NCI-H748 treated with DMSO at 0.1 percent for 48 hours (cell line): ENCODE measurements around the gene CDK14.

ENCODE experiments used
- DNase-seq: peaks from one replicate; lab custom pipeline; 2025; lab: John Stamatoyannopoulos, UW

CDK14 gene

DNA sequence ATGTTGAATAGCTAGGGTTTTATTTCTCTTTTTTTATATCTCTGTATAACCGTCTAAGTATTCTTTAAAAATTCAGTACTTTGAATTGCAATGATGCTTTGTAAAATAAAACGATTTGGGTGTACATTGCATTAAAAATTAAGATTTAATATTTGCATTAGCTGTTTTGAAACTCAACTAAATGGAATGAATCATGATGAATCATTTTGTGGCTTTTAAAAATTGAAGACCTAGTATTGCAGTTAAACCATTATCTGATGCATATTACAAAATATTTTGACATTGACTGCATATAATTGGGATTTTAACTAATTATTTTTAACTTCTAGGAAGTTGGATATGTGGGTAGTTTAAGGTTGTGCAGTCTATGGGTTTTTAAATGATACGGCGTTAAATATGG lies 314.0 kb downstream of the CDK14 start:
- no peak for DNase-seq

- DNase-seq: no peak
Measured at GRCh38 chr7:90916319-90916718, 320.2 kb downstream of the CDK14 start.

- no peak for DNase-seq
Measured at GRCh38 chr7:90917539-90917938, 321.4 kb downstream of the CDK14 start.

DNA sequence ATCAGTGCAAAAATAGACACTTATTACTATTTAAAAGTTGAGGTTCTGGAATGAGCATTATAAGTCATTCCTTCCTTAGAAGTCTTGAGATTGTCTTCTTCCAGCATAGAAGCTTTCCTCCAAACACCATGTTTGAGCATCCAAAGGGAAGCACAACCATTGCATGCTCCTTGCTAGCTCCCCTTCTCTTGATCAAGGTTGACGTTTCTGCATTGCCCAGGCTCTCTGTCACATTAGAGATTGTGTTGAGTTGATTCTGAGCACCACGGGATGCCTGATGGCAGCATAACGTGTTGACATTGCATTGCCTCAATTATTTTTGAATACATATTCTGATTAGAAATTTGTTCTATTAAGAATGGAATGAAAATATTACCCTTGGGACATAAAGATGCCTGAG lies 322.2 kb downstream of the CDK14 start:
- no peak for DNase-seq

DNA sequence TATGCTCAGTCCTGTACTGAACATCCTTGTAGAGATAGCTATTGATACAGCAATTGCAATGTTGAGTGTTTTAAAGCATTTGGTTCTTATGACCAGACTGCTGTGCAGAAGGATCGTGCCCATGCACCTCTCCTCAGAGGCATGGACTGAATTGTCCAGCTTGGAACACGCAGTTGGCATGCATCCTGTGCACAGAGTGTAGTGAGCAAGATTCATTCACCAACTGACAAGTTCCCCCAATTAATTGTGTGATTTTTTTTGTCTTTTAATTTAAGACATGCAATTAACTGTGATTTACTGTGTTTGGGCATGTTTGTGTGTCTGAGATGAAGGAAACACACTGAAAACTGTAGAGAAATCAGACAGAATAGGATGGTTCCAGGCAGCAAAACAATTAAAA lies 323.7 kb downstream of the CDK14 start:
- DNase-seq: no peak

GRCh38 chr7:90920336-90920735 lies 324.2 kb downstream of the CDK14 start:
- DNase-seq: no peak

DNA sequence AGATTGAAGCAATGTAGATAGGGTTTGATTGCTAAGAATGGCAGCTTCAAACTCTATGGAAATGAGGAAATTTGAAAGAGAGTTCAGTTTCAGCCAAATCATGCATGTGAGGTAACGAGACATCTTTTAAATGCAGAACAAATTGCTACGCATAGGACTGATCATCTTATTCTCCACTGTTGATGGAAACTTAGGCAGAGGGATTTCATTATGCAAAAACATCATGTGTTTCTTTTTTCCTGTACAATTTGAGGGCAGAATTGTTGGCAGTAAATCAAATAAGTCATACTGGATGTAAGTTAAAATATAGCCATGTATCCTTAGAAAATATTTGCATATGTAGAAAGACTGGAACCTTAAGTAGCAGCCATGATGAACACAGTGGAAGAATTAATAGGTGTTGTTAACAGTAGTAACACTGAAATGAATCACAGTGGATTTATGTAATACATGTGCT lies 327.4 kb downstream of the CDK14 start:
- no peak for DNase-seq

GRCh38 chr7:90928700-90929424 lies 332.7 kb downstream of the CDK14 start:
- peak; percentile 72 for DNase-seq

- DNase-seq: no peak
Measured at GRCh38 chr7:90931986-90932916, 336.1 kb downstream of the CDK14 start.

DNA sequence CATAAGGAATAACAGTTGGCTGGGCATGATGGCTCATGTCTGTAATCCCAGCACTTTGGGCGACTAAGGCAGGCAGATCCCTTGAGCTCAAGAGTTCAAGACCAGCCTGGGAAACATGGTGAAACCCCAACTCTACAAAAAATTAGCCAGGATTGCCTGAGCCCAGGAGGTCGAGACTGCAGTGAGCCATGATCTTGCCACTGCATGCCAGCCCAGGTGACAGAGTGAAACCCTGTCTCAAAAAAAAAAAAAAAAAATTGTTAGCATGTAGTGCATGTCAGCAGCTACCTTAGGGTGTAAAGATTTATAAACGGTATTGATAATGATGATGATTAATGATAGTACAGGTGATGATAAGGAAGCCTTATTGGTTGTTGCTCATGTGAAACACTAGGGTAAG lies 336.9 kb downstream of the CDK14 start:
- DNase-seq: no peak

GRCh38 chr7:90933984-90934383 lies 337.9 kb downstream of the CDK14 start:
- DNase-seq: no peak

DNA sequence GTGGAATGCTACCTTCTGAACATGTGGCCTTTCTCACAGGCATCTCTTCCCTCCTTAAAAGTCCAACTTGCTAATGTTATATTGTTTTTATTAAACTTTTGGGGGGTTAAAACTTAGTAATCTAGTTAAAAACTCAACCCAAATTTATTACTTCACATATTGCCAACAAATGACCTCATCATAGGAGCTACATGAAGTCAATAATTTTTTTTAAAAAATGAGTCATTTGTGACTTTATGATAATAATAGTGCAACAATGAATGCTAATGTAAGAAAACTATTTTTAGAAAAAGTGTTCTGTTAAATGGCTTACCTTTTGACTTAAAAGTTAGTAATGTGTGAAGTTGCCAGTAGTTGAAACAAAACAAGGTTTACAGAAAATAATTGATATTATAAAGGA lies 342.2 kb downstream of the CDK14 start:
- no peak for DNase-seq

DNA sequence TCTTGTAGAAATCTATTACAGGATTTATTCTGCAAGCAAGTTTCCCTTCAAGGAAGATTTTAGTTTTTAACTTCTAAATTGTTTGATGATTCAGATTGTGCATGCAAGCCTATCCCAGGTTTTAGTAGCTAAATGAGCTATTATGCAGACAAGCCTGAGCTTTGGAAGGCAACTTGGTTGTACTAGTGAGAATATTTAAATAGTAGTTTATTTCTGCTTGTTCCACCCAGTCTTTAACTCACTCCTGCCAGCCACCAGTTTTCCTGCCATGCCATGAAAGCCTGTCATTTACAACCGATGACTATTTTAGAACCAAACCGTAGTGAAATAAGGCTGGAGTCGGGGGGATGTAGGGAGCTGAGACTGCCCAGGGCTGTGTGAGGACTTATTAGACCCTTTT lies 343.5 kb downstream of the CDK14 start:
- DNase-seq: no peak

DNA sequence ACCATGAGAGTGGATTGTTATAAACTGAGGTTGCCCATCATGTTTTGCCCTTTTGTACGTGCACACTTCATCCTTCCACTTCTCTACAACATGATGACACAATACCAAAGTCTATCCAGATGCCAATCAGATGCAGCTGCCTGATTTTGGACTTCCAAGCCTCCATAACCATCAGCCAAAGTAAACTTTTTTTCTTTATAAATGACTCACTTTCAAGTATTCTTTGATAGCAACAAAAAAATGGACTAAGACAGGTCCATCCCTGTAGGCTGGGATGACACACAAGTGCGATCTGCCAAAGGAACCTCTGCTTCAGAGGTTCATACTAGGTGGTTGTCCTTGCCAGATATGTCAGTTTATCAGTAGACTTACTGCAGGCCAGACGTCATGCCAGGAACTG lies 347.9 kb downstream of the CDK14 start:
- no peak for DNase-seq

DNA sequence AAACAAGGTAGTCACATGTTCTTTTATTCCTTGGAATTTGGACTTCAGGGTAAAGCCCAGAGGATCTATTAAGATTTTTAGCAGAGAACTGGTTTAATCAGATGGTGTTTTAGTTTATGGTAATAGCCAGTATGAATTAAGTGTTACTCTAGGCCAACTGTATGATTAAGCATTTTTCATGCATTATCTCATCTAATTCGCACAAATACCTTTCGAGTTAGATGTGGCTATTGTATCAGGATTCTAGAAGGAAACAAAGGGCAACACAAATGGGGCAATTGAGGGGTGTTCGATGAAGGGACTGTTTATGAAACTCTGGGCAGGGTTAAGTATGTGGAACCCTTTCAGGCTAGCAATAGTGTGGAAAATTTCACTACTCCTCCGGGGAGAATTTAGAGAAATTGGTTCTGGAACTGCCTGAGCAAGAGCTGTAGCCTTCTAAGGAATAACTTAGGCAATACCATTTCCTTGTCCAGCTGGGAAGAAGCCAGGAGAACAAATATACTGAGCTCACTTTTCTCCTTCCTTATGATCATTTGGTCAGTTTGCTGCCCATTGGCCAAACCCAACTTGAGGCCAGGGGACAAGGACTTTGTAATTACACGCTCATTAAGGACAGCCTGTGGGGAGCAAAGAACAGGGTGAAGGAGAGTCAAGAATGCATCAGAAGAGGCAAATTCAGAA lies 349.1 kb downstream of the CDK14 start:
- DNase-seq: no peak

GRCh38 chr7:90946730-90947501 lies 350.8 kb downstream of the CDK14 start:
- DNase-seq: no peak

DNA sequence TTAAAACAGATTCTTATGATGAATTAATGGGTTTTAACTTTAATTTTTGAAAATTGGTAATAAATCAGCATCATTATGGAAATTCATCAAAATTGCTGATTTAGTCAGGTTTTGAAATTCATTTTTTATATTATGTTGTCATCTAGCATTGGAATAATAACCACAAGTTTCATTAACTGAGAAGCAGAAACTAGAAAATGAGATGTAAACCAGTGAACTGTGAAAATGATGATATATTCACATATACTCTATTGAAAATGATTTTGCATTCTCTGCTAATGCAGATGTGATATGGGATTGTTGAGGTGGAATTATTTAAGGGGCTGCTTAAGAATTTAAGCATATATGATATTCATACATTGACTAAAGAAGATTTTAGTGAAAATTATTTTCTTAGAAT lies 352.0 kb downstream of the CDK14 start:
- DNase-seq: no peak

DNA sequence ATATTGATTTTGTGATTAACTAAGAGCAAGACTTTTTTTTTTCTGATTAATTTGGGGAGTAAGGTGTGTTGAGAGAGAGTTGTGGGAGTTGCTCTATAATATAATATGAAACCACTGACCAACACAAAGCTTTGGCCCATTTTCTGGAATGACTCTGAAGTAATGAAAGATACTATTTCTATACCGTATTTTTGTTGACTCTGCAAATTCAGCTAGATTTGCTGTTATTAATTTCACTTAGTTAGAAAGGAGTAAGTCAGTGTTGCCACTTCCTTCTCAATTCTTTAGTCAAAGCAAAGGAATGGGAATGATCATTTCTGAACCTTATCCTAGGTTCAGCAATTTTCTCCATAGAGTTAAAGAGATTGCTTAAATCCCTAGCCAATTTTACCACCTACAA lies 355.1 kb downstream of the CDK14 start:
- no peak for DNase-seq

DNA sequence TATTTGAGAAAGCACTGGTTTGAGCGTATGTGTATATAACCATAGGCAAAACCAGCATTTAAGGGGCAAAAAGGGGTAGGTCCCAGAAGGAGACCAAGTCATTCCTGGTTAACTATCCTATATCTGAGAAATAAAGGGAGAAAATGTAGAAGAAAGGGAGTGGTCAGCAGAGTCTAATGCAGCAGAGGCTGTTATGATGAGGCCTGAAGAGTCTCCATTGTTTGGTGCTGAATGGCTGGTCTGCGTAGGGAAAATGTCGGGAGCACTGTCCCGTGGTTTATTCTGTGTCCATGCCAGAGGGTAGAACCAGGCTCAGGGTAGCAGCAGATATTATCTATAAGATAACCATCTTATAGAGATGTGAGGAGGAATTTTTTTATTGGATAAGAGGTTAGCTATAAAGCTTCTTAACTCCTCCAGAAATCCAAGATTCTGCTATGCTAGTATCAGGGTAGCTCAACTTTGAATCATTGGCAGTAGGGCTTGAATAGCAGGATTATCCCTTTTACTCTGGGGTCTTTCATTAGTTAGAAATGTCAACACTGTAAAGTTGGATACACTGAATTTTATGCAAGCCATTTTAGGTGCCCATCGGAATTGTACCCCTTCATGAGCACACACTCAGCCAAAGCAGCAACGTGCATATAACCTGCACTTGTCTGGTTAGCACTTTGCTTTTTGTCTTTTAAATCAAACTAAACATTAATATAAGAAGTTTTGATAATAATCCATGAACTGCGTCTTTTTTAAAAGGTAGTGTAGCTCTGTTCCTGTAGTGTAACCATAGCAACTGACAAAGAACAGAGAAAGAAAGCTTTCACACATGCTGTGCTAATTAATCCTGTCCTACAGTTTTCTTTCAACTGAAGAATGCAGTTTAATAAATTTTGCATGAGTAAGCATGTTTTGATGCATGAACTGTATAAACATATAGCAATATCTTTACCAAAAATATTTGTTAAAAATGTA lies 356.1 kb downstream of the CDK14 start:
- DNase-seq: peak; percentile 34

DNA sequence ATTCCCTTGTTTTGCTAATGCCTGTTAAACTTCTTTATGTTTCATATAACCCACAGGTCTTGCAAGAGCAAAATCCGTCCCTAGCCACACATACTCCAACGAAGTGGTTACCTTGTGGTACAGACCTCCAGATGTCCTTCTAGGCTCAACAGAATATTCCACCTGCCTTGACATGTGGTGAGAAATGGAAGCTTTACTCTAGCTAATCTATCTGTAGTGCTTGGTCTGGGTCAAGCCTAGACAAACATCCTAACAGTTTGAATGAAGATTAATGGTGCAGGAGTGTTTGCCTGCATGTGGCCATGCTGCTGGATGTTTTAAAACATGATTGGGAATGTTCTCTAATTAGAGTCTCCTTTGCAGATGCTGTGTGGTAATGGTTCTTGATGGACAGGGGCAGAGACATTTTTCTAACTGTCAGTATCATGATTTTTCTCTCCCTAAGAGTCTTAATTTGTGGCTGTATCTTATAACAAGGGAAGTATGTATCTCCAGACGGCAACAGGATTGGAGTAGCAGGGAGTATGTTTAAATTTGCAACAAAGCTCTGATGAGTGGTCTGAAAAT lies 359.6 kb downstream of the CDK14 start:
- DNase-seq: peak; percentile 90
